Measurements from ENCODE around the gene POLN. TPM values are rescaled to one million over a fixed set of nuclear protein-coding genes. Genes with fewer than 3 reads are reported as not detected.

The POLN gene
- polyA plus RNA-seq, 2 donors = 0.59 to 0.81 TPM

- H3K4me1 ChIP-seq (ENCODE audit: control insufficient read depth in 2 of 2, insufficient read depth in 2 of 2, low read length in 1 of 2) = no peaks in the 10 kb centered on the region
- no peaks in the 10 kb centered on the region for H3K36me3 ChIP-seq (ENCODE audit: control insufficient read depth in 2 of 2, insufficient read depth in 2 of 2, low read length in 1 of 2)
- 78 to 86% methylated on average over 26 to 27 of the region's 27 CpGs for WGBS, 2 donors
- H3K4me3 ChIP-seq (ENCODE audit: low read depth in 1 of 2, low read length in 2 of 2) = no peak overlapping the region
- no peak overlapping the region for H3K27ac ChIP-seq (ENCODE audit: low read depth in 2 of 2, low read length in 1 of 2)
- H3K9me3 ChIP-seq (ENCODE audit: control insufficient read depth in 2 of 2, insufficient read depth in 1 of 2, low read depth in 1 of 2, low read length in 1 of 2) = peaks cover 0 to 2% of the 10 kb centered on the region in 2 donors
- no peaks in the 10 kb centered on the region for H3K27me3 ChIP-seq (ENCODE audit: control insufficient read depth in 1 of 2, insufficient read depth in 2 of 2, low read length in 2 of 2)
Measured at GRCh38 chr4:2285613-2286381, 43.9 kb upstream of the POLN start.

GRCh38 chr4:2284934-2285612 is 43.2 kb upstream of the POLN start:
- Histone ChIP-seq H3K4me1 (ENCODE audit: control insufficient read depth in 2 of 2, insufficient read depth in 2 of 2, low read length in 1 of 2) (no peaks in the 10 kb centered on the region), H3K27ac (ENCODE audit: low read depth in 2 of 2, low read length in 1 of 2) (no peak overlapping the region), H3K36me3 (ENCODE audit: control insufficient read depth in 2 of 2, insufficient read depth in 2 of 2, low read length in 1 of 2) (no peaks in the 10 kb centered on the region), H3K9me3 (ENCODE audit: control insufficient read depth in 2 of 2, insufficient read depth in 1 of 2, low read depth in 1 of 2, low read length in 1 of 2) (peaks cover 0 to 2% of the 10 kb centered on the region in 2 donors), H3K4me3 (ENCODE audit: low read depth in 1 of 2, low read length in 2 of 2) (no peak overlapping the region), H3K27me3 (ENCODE audit: control insufficient read depth in 1 of 2, insufficient read depth in 2 of 2, low read length in 2 of 2) (no peaks in the 10 kb centered on the region)
- WGBS, 2 donors = 84 to 85% methylated on average over 15 of the region's 15 CpGs

GRCh38 chr4:2284161-2284933 is 42.4 kb upstream of the POLN start:
- no peaks in the 10 kb centered on the region for H3K36me3 ChIP-seq (ENCODE audit: control insufficient read depth in 2 of 2, insufficient read depth in 2 of 2, low read length in 1 of 2)
- H3K4me1 ChIP-seq (ENCODE audit: control insufficient read depth in 2 of 2, insufficient read depth in 2 of 2, low read length in 1 of 2) = no peaks in the 10 kb centered on the region
- no peak overlapping the region for H3K27ac ChIP-seq (ENCODE audit: low read depth in 2 of 2, low read length in 1 of 2)
- WGBS, 2 donors = 95 to 96% methylated on average over 23 of the region's 23 CpGs
- no peak overlapping the region for H3K4me3 ChIP-seq (ENCODE audit: low read depth in 1 of 2, low read length in 2 of 2)
- H3K27me3 ChIP-seq (ENCODE audit: control insufficient read depth in 1 of 2, insufficient read depth in 2 of 2, low read length in 2 of 2) = no peaks in the 10 kb centered on the region
- peaks cover 0 to 2% of the 10 kb centered on the region in 2 donors for H3K9me3 ChIP-seq (ENCODE audit: control insufficient read depth in 2 of 2, insufficient read depth in 1 of 2, low read depth in 1 of 2, low read length in 1 of 2)

GRCh38 chr4:2283199-2283711 is 41.3 kb upstream of the POLN start:
- WGBS, 2 donors = 93 to 98% methylated on average over 3 of the region's 3 CpGs
- H3K36me3 ChIP-seq (ENCODE audit: control insufficient read depth in 2 of 2, insufficient read depth in 2 of 2, low read length in 1 of 2) = no peaks in the 10 kb centered on the region
- H3K4me1 ChIP-seq (ENCODE audit: control insufficient read depth in 2 of 2, insufficient read depth in 2 of 2, low read length in 1 of 2) = no peaks in the 10 kb centered on the region

GRCh38 chr4:2281575-2282343 is 39.8 kb upstream of the POLN start:
- Histone ChIP-seq H3K4me3 (ENCODE audit: low read depth in 1 of 2, low read length in 2 of 2) (no peak overlapping the region), H3K4me1 (ENCODE audit: control insufficient read depth in 2 of 2, insufficient read depth in 2 of 2, low read length in 1 of 2) (no peaks in the 10 kb centered on the region), H3K27me3 (ENCODE audit: control insufficient read depth in 1 of 2, insufficient read depth in 2 of 2, low read length in 2 of 2) (no peaks in the 10 kb centered on the region), H3K9me3 (ENCODE audit: control insufficient read depth in 2 of 2, insufficient read depth in 1 of 2, low read depth in 1 of 2, low read length in 1 of 2) (peaks cover 0 to 2% of the 10 kb centered on the region in 2 donors), H3K27ac (ENCODE audit: low read depth in 2 of 2, low read length in 1 of 2) (peak overlapping the region; percentile 16 to 17), H3K36me3 (ENCODE audit: control insufficient read depth in 2 of 2, insufficient read depth in 2 of 2, low read length in 1 of 2) (no peaks in the 10 kb centered on the region)
- 62 to 72% methylated on average over 10 of the region's 10 CpGs for WGBS, 2 donors

More at GRCh38 chr4:2283199-2283711, 41.3 kb upstream of the POLN start:
- Histone ChIP-seq H3K27me3 (ENCODE audit: control insufficient read depth in 1 of 2, insufficient read depth in 2 of 2, low read length in 2 of 2) (no peaks in the 10 kb centered on the region), H3K27ac (ENCODE audit: low read depth in 2 of 2, low read length in 1 of 2) (no peak overlapping the region), H3K9me3 (ENCODE audit: control insufficient read depth in 2 of 2, insufficient read depth in 1 of 2, low read depth in 1 of 2, low read length in 1 of 2) (peaks cover 0 to 2% of the 10 kb centered on the region in 2 donors), H3K4me3 (ENCODE audit: low read depth in 1 of 2, low read length in 2 of 2) (no peak overlapping the region)

GRCh38 chr4:2280531-2281300 is 38.8 kb upstream of the POLN start:
- 85% methylated on average over 13 of the region's 13 CpGs for WGBS, 2 donors
- Histone ChIP-seq H3K4me1 (ENCODE audit: control insufficient read depth in 2 of 2, insufficient read depth in 2 of 2, low read length in 1 of 2) (no peaks in the 10 kb centered on the region), H3K9me3 (ENCODE audit: control insufficient read depth in 2 of 2, insufficient read depth in 1 of 2, low read depth in 1 of 2, low read length in 1 of 2) (peaks cover 0 to 2% of the 10 kb centered on the region in 2 donors), H3K4me3 (ENCODE audit: low read depth in 1 of 2, low read length in 2 of 2) (no peak overlapping the region), H3K27me3 (ENCODE audit: control insufficient read depth in 1 of 2, insufficient read depth in 2 of 2, low read length in 2 of 2) (no peaks in the 10 kb centered on the region), H3K36me3 (ENCODE audit: control insufficient read depth in 2 of 2, insufficient read depth in 2 of 2, low read length in 1 of 2) (no peaks in the 10 kb centered on the region), H3K27ac (ENCODE audit: low read depth in 2 of 2, low read length in 1 of 2) (no peak overlapping the region)

- no peaks in the 10 kb centered on the region for H3K9me3 ChIP-seq (ENCODE audit: control insufficient read depth in 2 of 2, insufficient read depth in 1 of 2, low read depth in 1 of 2, low read length in 1 of 2)
- no peak overlapping the region for H3K4me3 ChIP-seq (ENCODE audit: low read depth in 1 of 2, low read length in 2 of 2)
- no peaks in the 10 kb centered on the region for H3K27me3 ChIP-seq (ENCODE audit: control insufficient read depth in 1 of 2, insufficient read depth in 2 of 2, low read length in 2 of 2)
- H3K27ac ChIP-seq (ENCODE audit: low read depth in 2 of 2, low read length in 1 of 2) = no peak overlapping the region
- H3K4me1 ChIP-seq (ENCODE audit: control insufficient read depth in 2 of 2, insufficient read depth in 2 of 2, low read length in 1 of 2) = no peaks in the 10 kb centered on the region
- H3K36me3 ChIP-seq (ENCODE audit: control insufficient read depth in 2 of 2, insufficient read depth in 2 of 2, low read length in 1 of 2) = no peaks in the 10 kb centered on the region
- 96% methylated on average over 9 of the region's 9 CpGs for WGBS, 2 donors
Measured at GRCh38 chr4:2277956-2278355, 36.0 kb upstream of the POLN start.

GRCh38 chr4:2276581-2277325 is 34.8 kb upstream of the POLN start:
- Histone ChIP-seq H3K36me3 (ENCODE audit: control insufficient read depth in 2 of 2, insufficient read depth in 2 of 2, low read length in 1 of 2) (no peaks in the 10 kb centered on the region), H3K9me3 (ENCODE audit: control insufficient read depth in 2 of 2, insufficient read depth in 1 of 2, low read depth in 1 of 2, low read length in 1 of 2) (no peaks in the 10 kb centered on the region), H3K4me1 (ENCODE audit: control insufficient read depth in 2 of 2, insufficient read depth in 2 of 2, low read length in 1 of 2) (no peaks in the 10 kb centered on the region), H3K27me3 (ENCODE audit: control insufficient read depth in 1 of 2, insufficient read depth in 2 of 2, low read length in 2 of 2) (no peaks in the 10 kb centered on the region), H3K27ac (ENCODE audit: low read depth in 2 of 2, low read length in 1 of 2) (no peak overlapping the region), H3K4me3 (ENCODE audit: low read depth in 1 of 2, low read length in 2 of 2) (no peak overlapping the region)
- 95% methylated on average over 30 of the region's 30 CpGs for WGBS, 2 donors

Data from esophagus (tissue), 2 donors.